OCI-LY7 (cell line): Measurements from ENCODE around the gene RPL10L. TPM values are rescaled to one million over a fixed set of nuclear protein-coding genes. Genes with fewer than 3 reads are reported as not detected.

ENCODE experiments used
- Bru-seq: library from RNA; stranded (reverse); fragments of 400-500 nt; gene quantifications from one replicate; lab custom pipeline; 2021; lab: Mats Ljungman, UMichigan
- BruChase-seq, 2 experiments: library from RNA; stranded (reverse); fragments of 400-500 nt; gene quantifications; one replicate each; lab custom pipeline; 2021; lab: Mats Ljungman, UMichigan
- BruUV-seq: library from RNA; stranded (reverse); fragments of 400-500 nt; replicated peaks from 2 replicates; lab custom pipeline; 2021; lab: Mats Ljungman, UMichigan
- CTCF ChIA-PET: fragments of 300-600 bp; sonication (Branson Sonifier 250); formaldehyde crosslinking; loops from one replicate; lab custom pipeline; 2022; ENCODE audit warnings: antibody characterized with exemption; ENCODE audit not compliant: unreplicated experiment; lab: Charles Lee
- POLR2A ChIA-PET: fragments of 300-600 bp; sonication (Branson Sonifier 250); formaldehyde crosslinking; loops from one replicate; lab custom pipeline; 2022; ENCODE audit warnings: antibody characterized with exemption; lab: Charles Lee
- DNase-seq: peaks from one replicate; pipeline ENCODE4 v3.0.0-alpha.2; 2015; ENCODE audit warnings: low spot score
- H2AFZ ChIP-seq: fragments of 200-600 bp; sonication (generic), shearing (Covaris generic); 2 replicates; pipeline ENCODE4 v1.6.1; 2014; ENCODE audit warnings: mild to moderate bottlenecking, antibody characterized with exemption, low read length, moderate library complexity
- H3K27ac ChIP-seq: fragments of 200-600 bp; sonication (generic); 2 replicates; pipeline ENCODE4 v1.5.1; 2014; ENCODE audit warnings: mixed run types, low read depth, mild to moderate bottlenecking, moderate library complexity, low read length, inconsistent platforms; ENCODE audit not compliant: poor library complexity, severe bottlenecking
- H3K36me3 ChIP-seq: fragments of 200-600 bp; sonication (generic); 2 replicates; pipeline ENCODE4 v1.6.1; 2014; ENCODE audit warnings: mild to moderate bottlenecking, antibody characterized with exemption, low read length, moderate library complexity, mixed read lengths; ENCODE audit not compliant: insufficient read depth
- H3K4me1 ChIP-seq: fragments of 200-600 bp; sonication (generic); 2 replicates; pipeline ENCODE4 v1.5.1; 2014; ENCODE audit warnings: mild to moderate bottlenecking, low read length; ENCODE audit not compliant: insufficient read depth, poor library complexity, severe bottlenecking
- H3K4me2 ChIP-seq: fragments of 200-600 bp; sonication (generic); 2 replicates; pipeline ENCODE4 v1.6.1; 2014; ENCODE audit warnings: mild to moderate bottlenecking, low read length
- H3K4me3 ChIP-seq: fragments of 200-600 bp; sonication (generic); 2 replicates; pipeline ENCODE4 v1.5.1; 2014; ENCODE audit warnings: mild to moderate bottlenecking, low read depth, low read length; ENCODE audit not compliant: poor library complexity, severe bottlenecking
- H3K79me2 ChIP-seq: fragments of 200-600 bp; sonication (generic); 2 replicates; pipeline ENCODE4 v1.6.1; 2016; ENCODE audit warnings: low read depth, mild to moderate bottlenecking, low read length, moderate library complexity, mixed read lengths; ENCODE audit not compliant: insufficient read depth
- H3K9me2 ChIP-seq: fragments of 200-600 bp; sonication (generic); 2 replicates; pipeline ENCODE4 v1.6.1; 2016; ENCODE audit warnings: mild to moderate bottlenecking, low read length, mixed read lengths; ENCODE audit not compliant: insufficient read depth
- H3K9me3 ChIP-seq: fragments of 200-600 bp; sonication (generic); 2 replicates; pipeline ENCODE4 v1.6.1; 2014; ENCODE audit warnings: mild to moderate bottlenecking, mixed run types, low read length, mixed read lengths
- H4K20me1 ChIP-seq: fragments of 200-600 bp; sonication (generic); 2 replicates; pipeline ENCODE4 v1.6.1; 2014; ENCODE audit warnings: mild to moderate bottlenecking, antibody characterized with exemption, low read length, moderate library complexity, mixed read lengths; ENCODE audit not compliant: insufficient read depth
- CTCF ChIP-seq: fragments of 200-600 bp; sonication (generic); conservative IDR thresholded peaks from 2 replicates; pipeline ENCODE4 v1.5.1; 2014; ENCODE audit warnings: mild to moderate bottlenecking, antibody characterized with exemption, low read length, moderate library complexity, mixed read lengths
- EZH2phosphoT487 ChIP-seq: fragments of 200-600 bp; sonication (generic); IDR thresholded peaks from 2 replicates; pipeline ENCODE4 v1.6.1; 2018; ENCODE audit warnings: low read depth, borderline replicate concordance, mild to moderate bottlenecking, mixed run types, antibody characterized with exemption, low read length, moderate library complexity, mixed read lengths
- intact Hi-C: fragments of 100-400 bp; cut with micrococcal nuclease; formaldehyde crosslinking; loops from one replicate; pipeline ENCODE4 v1.10.0; 2022; ENCODE audit not compliant: unreplicated experiment
- long read RNA-seq: library from polyadenylated mRNA; stranded (forward); transcript quantifications from one replicate; pipeline ENCODE4 v2.0.0, GENCODE V29; 2022
- total RNA-seq, 2 experiments: library from RNA; depleted of rRNA in 1 of 2; stranded (reverse); fragments of >200 nt in 1 of 2; shearing (Covaris generic) in 1 of 2; gene quantifications; 2 replicates each; pipeline ENCODE4 v1.2.3, GENCODE V29; 2014 to 2022

RPL10L gene
- total RNA-seq (2014; rRNA removed; shearing (Covaris generic)) (not detected in 2 replicates), total RNA-seq (2022) (not detected in 2 replicates), Bru-seq, nascent RNA (not detected), BruChase-seq, experiment 1, labeled RNA remaining after a 6-hour chase (not detected), BruChase-seq, experiment 2, labeled RNA remaining after a 2-hour chase (not detected)
- long read RNA-seq = 0 reads

GRCh38 chr14:46651526-46652144, at the start of gene RPL10L:
RPL10L (minus strand) TSS chr14:46651781; CDS start chr14:46651736, 45 bp downstream.
- H2AFZ ChIP-seq = no peak within 1 kb of the TSS
- no peaks in the 10 kb centered on the region for H4K20me1 ChIP-seq
- no TSS peak for BruUV-seq
- ChIA-PET POLR2A (interaction anchor here (0.9 kb wide), 1 partner anchor 8 kb away, joined by 3 read pairs; no protein-coding TSS in a partner anchor), CTCF (no interaction called here)
- no peaks in the 10 kb centered on the region for H3K4me1 ChIP-seq
- intact Hi-C loops = no loop called here
- no peaks in the 10 kb centered on the region for H3K36me3 ChIP-seq
- H3K4me3 ChIP-seq = no peak within 1 kb of the TSS
- no peak within 1 kb of the TSS for H3K4me2 ChIP-seq
- no peak within 1 kb of the TSS for H3K27ac ChIP-seq
- no peaks in the 10 kb centered on the region for H3K9me2 ChIP-seq
- H3K79me2 ChIP-seq = no peaks in the 10 kb centered on the region
- no peak for DNase-seq
- TF ChIP-seq CTCF (peak; percentile 39; the same call in 1 of the 2 replicates), EZH2phosphoT487 (no peak)
- no peaks in the 10 kb centered on the region for H3K9me3 ChIP-seq

- TF ChIP-seq CTCF (no peak), EZH2phosphoT487 (no peak)
Measured at GRCh38 chr14:46691819-46692218, 40.2 kb upstream of the RPL10L start.

GRCh38 chr14:46686652-46687051, 35.1 kb upstream of the RPL10L start:
- Histone ChIP-seq H3K27ac (no peak overlapping the region), H3K9me3 (0 out of 2 replicates have a peak, but pooled peaks cover 5% of the 10 kb centered on the region), H3K4me2 (no peak overlapping the region), H3K4me3 (no peak overlapping the region), H3K36me3 (no peaks in the 10 kb centered on the region), H3K9me2 (no peaks in the 10 kb centered on the region), H3K4me1 (no peaks in the 10 kb centered on the region), H3K79me2 (no peaks in the 10 kb centered on the region), H2AFZ (no peak overlapping the region), H4K20me1 (no peaks in the 10 kb centered on the region)
- no peak for DNase-seq
- BruUV-seq = no TSS peak
- ChIA-PET POLR2A (no interaction called here), CTCF (no interaction called here)
- intact Hi-C loops = no loop called here
- TF ChIP-seq EZH2phosphoT487 (no peak), CTCF (no peak)

More at GRCh38 chr14:46691819-46692218, 40.2 kb upstream of the RPL10L start:
- no peak for DNase-seq
- Histone ChIP-seq H3K79me2 (no peaks in the 10 kb centered on the region), H3K4me3 (no peak overlapping the region), H3K9me3 (no peaks in the 10 kb centered on the region), H3K27ac (no peak overlapping the region), H4K20me1 (no peaks in the 10 kb centered on the region), H3K4me2 (no peak overlapping the region), H3K9me2 (no peaks in the 10 kb centered on the region), H2AFZ (no peak overlapping the region), H3K36me3 (no peaks in the 10 kb centered on the region), H3K4me1 (no peaks in the 10 kb centered on the region)
- POLR2A ChIA-PET = no interaction called here
- CTCF ChIA-PET = no interaction called here
- BruUV-seq = no TSS peak
- intact Hi-C loops = no loop called here
